ENCODE results near the gene EFCAB8. TPM values are rescaled to one million over a fixed set of nuclear protein-coding genes. Genes with fewer than 3 reads are reported as not detected.

The EFCAB8 gene
- polyA plus RNA-seq, 1 experiment, result not detected

DNA sequence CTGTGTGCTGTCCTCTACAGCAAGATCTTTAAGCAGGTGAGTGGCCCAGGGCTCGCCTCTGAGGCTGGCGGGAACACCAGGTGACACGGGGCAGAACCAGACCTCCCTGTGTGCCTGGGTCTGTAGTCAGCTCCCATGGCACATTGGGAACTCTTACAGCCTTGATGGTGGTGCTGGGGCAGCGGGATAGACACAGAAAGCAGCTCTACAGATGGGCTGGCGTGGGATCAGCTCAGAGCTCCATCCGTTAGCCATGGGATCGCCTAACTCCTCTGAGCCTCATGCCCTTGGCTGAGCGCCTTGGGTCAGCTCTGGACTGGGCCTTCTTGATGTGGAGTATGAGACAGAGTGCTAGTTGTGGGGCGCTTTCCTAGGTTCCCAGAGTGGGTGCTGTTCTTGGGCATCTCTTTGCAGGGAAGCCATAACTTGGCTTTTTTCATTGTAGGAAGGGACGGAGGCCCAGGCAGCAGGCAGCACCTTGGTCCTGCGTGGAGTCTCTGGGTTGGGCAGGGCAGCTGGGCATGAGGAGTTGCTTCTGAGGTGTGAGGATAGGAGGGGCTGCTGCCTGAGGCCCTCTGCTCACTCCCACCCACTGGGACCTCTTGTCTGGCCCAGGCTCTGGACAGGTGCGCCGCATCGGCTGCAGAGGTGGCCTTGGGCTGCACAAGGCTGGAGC lies 51.3 kb downstream of the EFCAB8 start:
- H3K9me3 ChIP-seq (ENCODE audit: control insufficient read depth, insufficient read depth, low read length), result no peaks in the 10 kb centered on the region
- CTCF ChIA-PET, result interaction anchor here (0.7 kb wide), 1 partner anchor 8 kb away, joined by 8 read pairs; no protein-coding TSS in a partner anchor
- no peak overlapping the region for H3K4me3 ChIP-seq (ENCODE audit: low read depth, low read length)
- no peak for DNase-seq (ENCODE audit: low read depth, low spot score)
- POLR2A ChIA-PET, result no interaction called here
- H3K27me3 ChIP-seq (ENCODE audit: control insufficient read depth, insufficient read depth, low read length), result peaks cover 4% of the 10 kb centered on the region
- H3K27ac ChIP-seq (ENCODE audit: low read depth, low read length), result no peak overlapping the region
- TF ChIP-seq, protein P1, sequence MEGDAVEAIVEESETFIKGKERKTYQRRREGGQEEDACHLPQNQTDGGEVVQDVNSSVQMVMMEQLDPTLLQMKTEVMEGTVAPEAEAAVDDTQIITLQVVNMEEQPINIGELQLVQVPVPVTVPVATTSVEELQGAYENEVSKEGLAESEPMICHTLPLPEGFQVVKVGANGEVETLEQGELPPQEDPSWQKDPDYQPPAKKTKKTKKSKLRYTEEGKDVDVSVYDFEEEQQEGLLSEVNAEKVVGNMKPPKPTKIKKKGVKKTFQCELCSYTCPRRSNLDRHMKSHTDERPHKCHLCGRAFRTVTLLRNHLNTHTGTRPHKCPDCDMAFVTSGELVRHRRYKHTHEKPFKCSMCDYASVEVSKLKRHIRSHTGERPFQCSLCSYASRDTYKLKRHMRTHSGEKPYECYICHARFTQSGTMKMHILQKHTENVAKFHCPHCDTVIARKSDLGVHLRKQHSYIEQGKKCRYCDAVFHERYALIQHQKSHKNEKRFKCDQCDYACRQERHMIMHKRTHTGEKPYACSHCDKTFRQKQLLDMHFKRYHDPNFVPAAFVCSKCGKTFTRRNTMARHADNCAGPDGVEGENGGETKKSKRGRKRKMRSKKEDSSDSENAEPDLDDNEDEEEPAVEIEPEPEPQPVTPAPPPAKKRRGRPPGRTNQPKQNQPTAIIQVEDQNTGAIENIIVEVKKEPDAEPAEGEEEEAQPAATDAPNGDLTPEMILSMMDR (IDR thresholded peaks at IDR 0.05; ENCODE audit: low read depth, low read length), result no peak

DNA sequence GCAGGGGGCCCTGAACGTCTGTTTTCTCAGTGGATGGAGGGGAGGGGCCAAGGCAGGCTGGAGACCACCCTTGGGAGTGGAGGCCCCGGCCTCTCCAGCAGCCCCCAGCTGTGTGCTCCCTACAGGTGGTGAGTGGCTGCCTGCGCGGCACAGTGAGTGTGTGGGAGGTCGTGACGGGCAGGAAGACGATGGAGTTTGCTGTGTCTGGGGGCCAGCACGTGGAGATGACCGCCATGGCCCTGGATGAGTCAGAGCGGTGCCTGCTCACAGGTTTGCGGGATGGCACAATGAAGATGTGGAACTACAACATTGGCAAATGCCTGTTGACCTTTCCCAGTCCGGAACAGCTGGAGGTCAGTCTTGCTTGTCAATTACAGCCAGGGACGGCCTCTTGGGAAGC lies 52.6 kb downstream of the EFCAB8 start:
- no peak for DNase-seq (ENCODE audit: low read depth, low spot score)
- Histone ChIP-seq H3K4me3 (ENCODE audit: low read depth, low read length) (no peak overlapping the region), H3K27ac (ENCODE audit: low read depth, low read length) (no peak overlapping the region), H3K9me3 (ENCODE audit: control insufficient read depth, insufficient read depth, low read length) (peaks cover 5% of the 10 kb centered on the region), H3K27me3 (ENCODE audit: control insufficient read depth, insufficient read depth, low read length) (peaks cover 4% of the 10 kb centered on the region)
- POLR2A ChIA-PET, result no interaction called here
- TF ChIP-seq, protein P1 (IDR thresholded peaks at IDR 0.05; ENCODE audit: low read depth, low read length), result no peak
- CTCF ChIA-PET, result interaction anchor here (0.6 kb wide), 1 partner anchor 348 kb away, joined by 3 read pairs; no protein-coding TSS in a partner anchor

DNA sequence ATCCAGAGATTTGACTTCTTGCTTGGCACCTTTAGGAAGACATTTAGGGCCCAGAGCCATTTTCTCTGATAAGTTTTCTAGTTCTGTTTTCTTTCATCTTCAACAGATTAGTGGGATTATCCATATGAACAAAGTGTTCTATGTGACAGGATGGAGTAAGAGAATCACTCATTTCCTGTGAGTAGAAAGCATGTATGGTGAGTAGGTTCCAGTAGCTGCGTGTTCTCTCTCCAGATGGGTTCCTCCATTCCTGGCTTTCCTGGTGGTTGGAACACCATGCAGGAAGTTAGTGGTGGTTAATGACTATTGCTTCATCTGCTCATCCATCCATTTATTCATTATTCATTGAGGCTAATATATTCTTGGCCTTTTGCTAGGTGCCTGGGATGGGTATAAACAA lies 54.0 kb downstream of the EFCAB8 start:
- Histone ChIP-seq H3K27me3 (ENCODE audit: control insufficient read depth, insufficient read depth, low read length) (peaks cover 4% of the 10 kb centered on the region), H3K9me3 (ENCODE audit: control insufficient read depth, insufficient read depth, low read length) (peaks cover 5% of the 10 kb centered on the region), H3K27ac (ENCODE audit: low read depth, low read length) (no peak overlapping the region), H3K4me3 (ENCODE audit: low read depth, low read length) (no peak overlapping the region)
- CTCF ChIA-PET, result no interaction called here
- TF ChIP-seq, protein P1 (IDR thresholded peaks at IDR 0.05; ENCODE audit: low read depth, low read length), result no peak
- no peak for DNase-seq (ENCODE audit: low read depth, low spot score)
- POLR2A ChIA-PET, result no interaction called here

DNA sequence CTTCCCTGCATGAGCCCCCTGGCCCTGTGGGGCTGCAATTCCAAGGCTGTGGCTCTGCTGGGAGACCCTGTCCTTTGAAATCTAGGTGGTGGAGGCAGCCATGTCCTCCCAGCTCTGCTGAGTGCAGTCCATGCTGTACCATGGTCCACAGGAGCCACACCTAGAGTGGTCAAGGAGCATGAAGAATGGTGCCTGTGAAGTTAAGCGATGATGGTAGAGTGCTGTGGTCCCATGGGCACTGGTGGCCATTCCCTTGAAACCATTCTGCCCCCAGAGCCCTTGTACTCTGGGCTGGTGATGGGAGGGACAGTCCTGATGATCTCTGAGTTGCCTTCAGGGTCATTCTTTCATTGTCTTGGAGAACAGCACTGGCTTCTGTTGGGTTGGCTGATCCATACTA lies 55.3 kb downstream of the EFCAB8 start:
- TF ChIP-seq, protein P1 (IDR thresholded peaks at IDR 0.05; ENCODE audit: low read depth, low read length), result no peak
- H3K27me3 ChIP-seq (ENCODE audit: control insufficient read depth, insufficient read depth, low read length), result peaks cover 8% of the 10 kb centered on the region
- no peak for DNase-seq (ENCODE audit: low read depth, low spot score)
- CTCF ChIA-PET, result no interaction called here
- H3K27ac ChIP-seq (ENCODE audit: low read depth, low read length), result no peak overlapping the region
- POLR2A ChIA-PET, result no interaction called here
- no peak overlapping the region for H3K4me3 ChIP-seq (ENCODE audit: low read depth, low read length)
- peaks cover 5% of the 10 kb centered on the region for H3K9me3 ChIP-seq (ENCODE audit: control insufficient read depth, insufficient read depth, low read length)

DNA sequence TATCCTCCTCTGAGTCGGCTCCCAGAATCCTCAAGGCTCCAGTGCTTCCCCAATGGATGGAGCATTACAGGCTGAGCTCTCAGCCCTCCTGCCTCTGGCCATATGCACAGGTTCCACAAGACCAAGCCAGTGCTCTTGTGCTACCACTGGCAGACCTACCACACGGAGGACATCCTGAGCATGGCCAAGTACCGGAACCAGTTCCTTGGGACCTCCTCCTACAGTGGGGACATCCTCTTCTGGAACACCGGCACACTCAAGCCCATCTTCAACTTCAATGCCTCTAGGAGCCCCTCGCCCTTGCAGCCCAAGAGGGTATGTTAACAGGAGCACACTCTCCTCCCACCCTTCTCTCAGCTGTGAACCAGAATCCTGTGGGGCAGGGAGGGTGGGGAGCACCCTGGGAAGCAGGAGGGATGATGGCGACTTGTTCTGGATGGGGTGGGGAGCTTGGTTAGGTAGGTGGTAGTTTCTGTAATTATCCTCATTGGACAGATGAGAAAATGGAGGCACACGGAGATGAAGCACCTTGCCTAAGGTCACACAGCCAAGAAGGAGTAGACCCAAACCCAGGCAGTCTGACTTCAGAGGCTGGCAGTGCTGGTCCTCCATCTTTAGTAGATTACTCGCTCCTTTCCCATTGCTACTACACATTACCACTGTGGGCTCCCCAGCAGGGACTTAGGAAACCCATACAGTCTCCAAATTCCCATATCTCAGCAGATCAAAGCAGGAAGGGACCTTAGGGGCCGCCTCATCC lies 58.6 kb downstream of the EFCAB8 start:
- TF ChIP-seq, protein P1 (IDR thresholded peaks at IDR 0.05; ENCODE audit: low read depth, low read length), result no peak
- CTCF ChIA-PET, result no interaction called here
- Histone ChIP-seq H3K9me3 (ENCODE audit: control insufficient read depth, insufficient read depth, low read length) (peaks cover 5% of the 10 kb centered on the region), H3K4me3 (ENCODE audit: low read depth, low read length) (no peak overlapping the region), H3K27ac (ENCODE audit: low read depth, low read length) (no peak overlapping the region), H3K27me3 (ENCODE audit: control insufficient read depth, insufficient read depth, low read length) (peaks cover 9% of the 10 kb centered on the region)
- POLR2A ChIA-PET, result no interaction called here
- DNase-seq (ENCODE audit: low read depth, low spot score), result no peak

All from AG04450 (cell line).